Peyer's patch (tissue), 4 donors: ENCODE results near the gene PPFIA3. TPM values are rescaled to one million over a fixed set of nuclear protein-coding genes. Genes with fewer than 3 reads are reported as not detected.

Experiments used
- DNase-seq, 3 donors: peaks; one replicate each; pipeline ENCODE4 v3.0.0-alpha.2; 2017 to 2019
- H3K27ac ChIP-seq, 4 donors: fragments of 200-600 bp; sonication (generic); one replicate each; pipeline ENCODE4 v1.5.1; 2016 to 2019
- H3K27me3 ChIP-seq, 2 donors: fragments of 200-600 bp; sonication (generic); one replicate each; pipeline ENCODE4 v1.5.1; 2019
- H3K36me3 ChIP-seq, 3 donors: fragments of 200-600 bp; sonication (generic); one replicate each; pipeline ENCODE4 v1.5.1; 2016 to 2019
- H3K4me1 ChIP-seq, 4 donors: fragments of 200-600 bp; sonication (generic); one replicate each; pipeline ENCODE4 v1.5.1; 2016 to 2019
- H3K4me3 ChIP-seq, 4 donors: fragments of 200-600 bp; sonication (generic); 1 replicate in 3 of 4; 2 replicates in 1 of 4; pipeline ENCODE4 v1.5.1; 2016 to 2019; ENCODE audit warnings: mild to moderate bottlenecking in 1 of 4
- H3K9me3 ChIP-seq, 4 donors: fragments of 200-600 bp; sonication (generic); one replicate each; pipeline ENCODE4 v1.5.1; 2016 to 2019; ENCODE audit warnings: mild to moderate bottlenecking in 1 of 4
- CTCF ChIP-seq, 6 experiments: fragments of 450-650 bp in 4 of 6; fragments of 200-600 bp in 2 of 6; sonication (generic) in 1 of 6; IDR thresholded peaks; one replicate each; pipeline ENCODE4 v1.5.1; 2017 to 2019; ENCODE audit warnings: antibody characterized with exemption in 6 of 6, mild to moderate bottlenecking in 3 of 6, moderate library complexity in 1 of 6
- POLR2A ChIP-seq, 2 donors: fragments of 450-650 bp; IDR thresholded peaks; one replicate each; pipeline ENCODE4 v1.5.1; 2017; ENCODE audit warnings: antibody characterized with exemption in 2 of 2, mild to moderate bottlenecking in 2 of 2, moderate library complexity in 2 of 2
- total RNA-seq, 4 donors: library from RNA; depleted of rRNA; stranded (reverse); fragments of >200 nt; gene quantifications; one replicate each; pipeline ENCODE4 v1.1.0, GENCODE V29; 2016

The PPFIA3 gene
- total RNA-seq, 4 donors from 2014 or later, result 12.7 to 24.8 (median 16.4) TPM

DNA sequence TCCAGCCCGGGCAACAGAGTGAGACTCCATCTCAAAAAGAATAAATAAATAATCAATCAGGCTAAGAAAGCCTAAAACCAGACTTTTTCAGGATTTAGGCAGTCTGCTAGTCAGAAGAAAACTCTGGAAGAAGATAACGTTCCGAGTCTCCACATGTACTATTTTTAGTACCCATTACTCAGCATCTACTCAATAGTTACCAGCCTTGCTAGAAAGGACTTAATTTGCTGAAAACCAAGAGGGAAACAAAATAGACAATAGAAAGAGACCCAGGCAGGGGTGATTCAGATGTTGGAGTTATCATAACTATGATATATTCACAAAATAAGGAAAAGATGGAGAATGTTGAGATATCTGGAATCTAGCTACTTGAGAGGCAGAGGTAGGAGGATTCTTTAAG is 8.8 kb upstream of the PPFIA3 start:
- peaks cover 0 to 12% (median 8%) of the 10 kb centered on the region in 4 donors for H3K4me1 ChIP-seq
- DNase-seq, result no peak
- no peak overlapping the region for H3K4me3 ChIP-seq
- no peaks in the 10 kb centered on the region for H3K27me3 ChIP-seq
- no peak overlapping the region for H3K27ac ChIP-seq
- H3K9me3 ChIP-seq, result no peaks in the 10 kb centered on the region
- peaks cover 0 to 38% (median 0%) of the 10 kb centered on the region in 3 donors for H3K36me3 ChIP-seq
- TF ChIP-seq CTCF (IDR thresholded peaks at IDR 0.05) (no peak), POLR2A (IDR thresholded peaks at IDR 0.05) (no peak)

DNA sequence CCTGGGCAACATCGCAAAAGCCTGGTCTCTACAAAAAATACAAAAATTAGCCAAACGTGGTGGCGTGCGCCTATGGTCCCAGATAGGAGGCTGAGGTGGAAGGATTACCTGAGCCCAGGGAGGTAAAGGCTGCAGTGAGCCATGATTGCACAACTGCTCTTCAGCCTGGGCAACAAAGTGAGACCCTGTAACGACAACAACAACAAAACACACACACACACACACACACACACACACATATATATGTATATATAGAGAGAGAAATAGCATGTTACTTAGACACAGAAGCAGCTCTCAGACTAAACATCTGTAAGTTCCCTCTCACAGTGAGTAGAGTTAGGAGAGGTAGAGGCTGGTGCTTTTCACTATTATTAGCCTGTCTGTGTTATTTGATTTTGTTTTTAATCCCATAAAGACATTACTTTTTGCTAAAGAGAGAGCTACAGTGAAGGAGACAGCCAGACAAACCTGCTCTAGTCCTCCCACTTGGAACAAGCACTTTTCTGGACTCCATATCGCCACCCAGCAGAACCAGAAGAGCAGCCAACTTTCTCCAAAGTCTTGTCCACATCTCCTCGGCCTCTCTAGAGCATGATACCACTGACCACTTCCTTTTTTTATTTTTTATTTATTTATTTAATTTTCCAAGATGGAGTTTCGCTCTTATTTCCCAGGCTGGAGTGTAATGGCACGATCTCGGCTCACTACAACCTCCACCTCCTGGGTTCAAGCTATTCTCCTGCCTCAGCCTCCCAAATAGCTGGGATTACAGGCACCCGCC is 7.9 kb upstream of the PPFIA3 start:
- no peaks in the 10 kb centered on the region for H3K9me3 ChIP-seq
- peaks cover 0 to 29% (median 0%) of the 10 kb centered on the region in 3 donors for H3K36me3 ChIP-seq
- DNase-seq, result no peak
- TF ChIP-seq POLR2A (IDR thresholded peaks at IDR 0.05) (no peak), CTCF (IDR thresholded peaks at IDR 0.05) (no peak)
- no peak overlapping the region for H3K27ac ChIP-seq
- peaks cover 0 to 14% (median 9%) of the 10 kb centered on the region in 4 donors for H3K4me1 ChIP-seq
- no peak overlapping the region for H3K4me3 ChIP-seq
- no peaks in the 10 kb centered on the region for H3K27me3 ChIP-seq

- H3K27ac ChIP-seq, result peak within 1 kb of the TSS; percentile 63 to 87 (median 77)
- peaks cover 0 to 3% (median 0%) of the 10 kb centered on the region in 3 donors for H3K36me3 ChIP-seq
- no peaks in the 10 kb centered on the region for H3K9me3 ChIP-seq
- H3K4me3 ChIP-seq, result peak within 1 kb of the TSS; percentile 77 to 94 (median 89)
- peak; percentile 28 to 81 (median 70) for TF ChIP-seq CTCF (IDR thresholded peaks at IDR 0.05)
- no peak for TF ChIP-seq POLR2A (IDR thresholded peaks at IDR 0.05)
- DNase-seq, result peak; percentile 55 to 84 (median 81)
- H3K27me3 ChIP-seq, result no peaks in the 10 kb centered on the region
- H3K4me1 ChIP-seq, result peaks cover 2 to 26% (median 15%) of the 10 kb centered on the region in 4 donors
These were observed 5.3 kb upstream of the PPFIA3 start, which contains the start of gene LIN7B for GRCh38 chr19:49113762-49114629. TSS of gene LIN7B (plus strand) at chr19:49114370. CDS start at chr19:49114405, 35 bp downstream.

GRCh38 chr19:49114630-49115363 is 4.5 kb upstream of the PPFIA3 start:
- TF ChIP-seq CTCF (IDR thresholded peaks at IDR 0.05) (no peak), POLR2A (IDR thresholded peaks at IDR 0.05) (peak in 1 of 2 donors; percentile 19)
- DNase-seq, result peak; percentile 57 to 81 (median 76)
- Histone ChIP-seq H3K27ac (peak overlapping the region; percentile 63 to 87 (median 77)), H3K36me3 (no peaks in the 10 kb centered on the region), H3K9me3 (no peaks in the 10 kb centered on the region), H3K27me3 (no peaks in the 10 kb centered on the region), H3K4me1 (peaks cover 2 to 32% (median 18%) of the 10 kb centered on the region in 4 donors), H3K4me3 (peak overlapping the region; percentile 77 to 94 (median 89))

GRCh38 chr19:49116544-49116943 is 2.8 kb upstream of the PPFIA3 start:
- H3K27ac ChIP-seq, result no peak overlapping the region
- H3K36me3 ChIP-seq, result no peaks in the 10 kb centered on the region
- DNase-seq, result peak in 1 of 3 donors; percentile 62
- TF ChIP-seq POLR2A (IDR thresholded peaks at IDR 0.05) (no peak), CTCF (IDR thresholded peaks at IDR 0.05) (no peak)
- H3K4me1 ChIP-seq, result peaks cover 2 to 39% (median 21%) of the 10 kb centered on the region in 4 donors
- no peaks in the 10 kb centered on the region for H3K9me3 ChIP-seq
- H3K4me3 ChIP-seq, result no peak overlapping the region
- no peaks in the 10 kb centered on the region for H3K27me3 ChIP-seq
